Activated CD8-positive, alpha-beta memory T cell treated with anti-CD3 and anti-CD28 coated beads, Interleukin-2, amount 50 U/mL, for 1 hour (primary cell): ENCODE measurements around the gene PTPN6.
A peak's percentile ranks its signal among the peaks of the same experiment; 100 is the strongest.

Source experiments
- DNase-seq: peaks from one replicate; pipeline ENCODE4 v3.0.0-alpha.2; 2020; ENCODE audit errors: extremely low read depth

The PTPN6 gene

GRCh38 chr12:6941782-6942181 is 9.4 kb upstream of the PTPN6 start:
- DNase-seq = no peak

- no peak for DNase-seq
These were observed 8.9 kb upstream of the PTPN6 start for GRCh38 chr12:6942331-6942665.

- peak; percentile 82 for DNase-seq
These were observed 7.8 kb upstream of the PTPN6 start for GRCh38 chr12:6943389-6943721.

DNA sequence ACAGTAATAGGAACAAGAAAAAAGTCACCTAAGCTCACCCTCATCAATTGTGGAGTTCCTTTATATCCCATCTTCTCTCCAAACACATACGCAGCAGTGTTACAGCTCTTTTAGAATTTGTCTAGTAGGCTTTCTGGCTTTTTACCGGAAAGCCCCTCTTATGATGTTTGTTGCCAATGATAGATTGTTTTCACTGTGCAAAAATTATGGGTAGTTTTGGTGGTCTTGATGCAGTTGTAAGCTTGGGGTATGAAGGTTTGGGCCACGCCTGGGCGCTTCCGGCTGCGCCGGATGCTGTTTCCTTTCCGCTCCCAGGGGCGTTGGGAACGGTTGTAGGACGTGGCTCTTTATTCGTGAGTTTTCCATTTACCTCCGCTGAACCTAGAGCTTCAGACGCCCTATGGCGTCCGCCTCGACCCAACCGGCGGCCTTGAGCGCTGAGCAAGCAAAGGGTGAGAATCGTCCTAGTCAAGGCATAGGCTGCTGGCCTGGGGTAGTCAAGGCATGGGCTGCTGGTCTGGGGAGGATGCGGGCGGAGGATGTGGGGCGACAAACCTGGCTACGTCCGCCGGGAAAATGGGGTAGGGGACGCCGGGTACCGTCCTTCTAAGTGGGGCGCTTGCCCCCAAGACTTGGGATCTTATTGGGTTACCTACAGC is 7.3 kb upstream of the PTPN6 start, which contains the start of the genes C12orf57 and RNU7-1:
TSS of gene C12orf57 (plus strand) at position 301 of the 659 bp plus-strand sequence. CDS start at position 401, 100 bp downstream.
TSS of gene RNU7-1 (plus strand) at position 95 of the 659 bp plus-strand sequence.
- no peak for DNase-seq

- DNase-seq = peak; percentile 73
These were observed 6.6 kb upstream of the PTPN6 start for GRCh38 chr12:6944381-6945186.

DNA sequence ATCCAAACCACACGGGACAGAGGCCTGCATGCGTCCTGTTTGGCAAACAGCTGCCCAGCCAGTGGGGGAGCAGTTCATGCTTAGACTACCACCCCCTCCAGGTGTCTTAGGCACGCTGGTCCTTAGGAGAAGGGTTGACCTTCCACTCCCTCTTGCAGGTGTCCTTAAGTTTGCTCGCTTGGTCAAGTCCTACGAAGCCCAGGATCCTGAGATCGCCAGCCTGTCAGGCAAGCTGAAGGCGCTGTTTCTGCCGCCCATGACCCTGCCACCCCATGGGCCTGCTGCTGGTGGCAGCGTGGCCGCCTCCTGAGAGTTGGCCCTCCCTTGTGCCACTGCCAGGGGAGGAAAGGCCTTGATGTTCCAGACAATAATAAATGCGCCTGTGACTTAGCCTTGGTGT is 5.5 kb upstream of the PTPN6 start:
- no peak for DNase-seq

- DNase-seq = no peak
These were observed 4.9 kb upstream of the PTPN6 start for GRCh38 chr12:6946033-6946919.

DNA sequence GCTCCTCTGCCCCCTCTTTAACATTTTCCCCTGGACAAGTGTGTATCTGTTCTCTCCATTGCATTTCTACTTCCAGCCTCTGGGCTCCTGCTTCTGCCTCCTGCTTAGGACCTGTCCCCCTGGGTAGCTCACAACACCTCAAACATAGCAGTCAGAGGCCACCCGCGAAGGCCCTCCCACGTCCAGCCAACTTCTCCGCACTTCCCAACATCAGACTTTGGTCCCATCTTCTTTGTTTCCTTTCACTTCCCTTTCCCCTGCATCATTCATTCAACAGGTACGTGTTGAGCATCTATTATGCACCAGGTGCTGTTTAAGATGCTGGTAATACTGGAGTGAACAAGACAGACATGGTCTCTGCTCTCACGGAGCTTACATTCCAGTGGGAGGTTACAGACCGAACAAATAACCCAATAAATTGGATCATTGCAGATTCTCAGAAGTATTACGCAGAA is 4.2 kb upstream of the PTPN6 start:
- no peak for DNase-seq

GRCh38 chr12:6947615-6948014 is 3.5 kb upstream of the PTPN6 start:
- no peak for DNase-seq

- DNase-seq = no peak
These were observed 2.1 kb upstream of the PTPN6 start for GRCh38 chr12:6948873-6949594.

- DNase-seq = no peak
These were observed 755 bp upstream of the PTPN6 start for GRCh38 chr12:6950401-6950801.

DNA sequence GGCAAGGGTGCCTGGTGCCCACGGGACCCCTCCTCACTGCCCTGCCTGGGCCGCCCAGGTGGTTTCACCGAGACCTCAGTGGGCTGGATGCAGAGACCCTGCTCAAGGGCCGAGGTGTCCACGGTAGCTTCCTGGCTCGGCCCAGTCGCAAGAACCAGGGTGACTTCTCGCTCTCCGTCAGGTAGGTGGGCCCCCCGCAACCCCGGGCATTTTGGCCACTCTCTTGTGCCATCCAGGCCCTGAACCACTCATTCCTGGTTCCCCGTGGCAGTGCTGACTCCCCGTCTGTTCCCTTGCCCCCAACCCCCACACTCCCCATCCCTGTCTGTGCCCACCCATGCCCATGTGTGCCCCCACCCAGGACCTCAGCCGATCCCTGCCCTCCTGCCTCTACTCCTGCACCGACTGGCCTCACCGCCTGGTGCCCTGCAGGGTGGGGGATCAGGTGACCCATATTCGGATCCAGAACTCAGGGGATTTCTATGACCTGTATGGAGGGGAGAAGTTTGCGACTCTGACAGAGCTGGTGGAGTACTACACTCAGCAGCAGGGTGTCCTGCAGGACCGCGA is 480 bp downstream of the PTPN6 start:
- DNase-seq = no peak

DNA sequence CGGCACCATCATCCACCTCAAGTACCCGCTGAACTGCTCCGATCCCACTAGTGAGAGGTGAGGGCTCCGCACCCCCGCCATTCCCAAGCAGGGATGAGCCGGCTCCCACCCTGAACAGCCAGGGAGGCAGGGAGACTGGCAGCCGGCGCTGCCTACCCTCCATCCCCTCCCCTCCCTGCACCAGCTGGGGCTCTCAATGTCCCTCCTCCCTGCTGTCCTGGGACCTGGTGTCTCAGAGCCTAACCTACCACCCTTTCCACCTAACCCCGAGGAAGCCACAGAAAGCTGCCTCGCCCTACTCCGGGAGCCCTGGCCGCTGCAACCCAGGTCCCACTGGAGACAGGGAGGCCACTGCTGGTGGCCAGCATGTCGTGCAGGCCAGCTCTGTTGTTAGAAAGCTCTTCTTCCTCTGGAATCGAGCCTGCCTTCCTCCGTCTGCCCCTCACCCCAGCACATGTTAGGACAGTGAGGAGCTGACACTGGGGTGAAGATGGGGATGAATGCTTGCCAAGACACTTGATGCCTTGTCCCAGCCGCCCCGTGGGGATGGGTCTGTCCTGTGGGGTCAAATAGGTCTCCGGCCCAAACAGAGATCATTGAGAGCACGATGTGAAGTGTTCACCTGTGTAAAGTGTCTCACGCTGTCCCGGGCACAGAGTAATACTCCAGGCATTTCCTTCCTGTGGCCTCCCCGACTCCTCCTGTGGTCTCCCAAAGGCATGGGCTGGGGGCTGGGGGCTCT is 1.1 kb downstream of the PTPN6 start:
- no peak for DNase-seq

- DNase-seq = no peak
These were observed 1.8 kb downstream of the PTPN6 start for GRCh38 chr12:6952863-6953441.

GRCh38 chr12:6953442-6954315 is 2.5 kb downstream of the PTPN6 start:
- DNase-seq = peak; percentile 75

DNA sequence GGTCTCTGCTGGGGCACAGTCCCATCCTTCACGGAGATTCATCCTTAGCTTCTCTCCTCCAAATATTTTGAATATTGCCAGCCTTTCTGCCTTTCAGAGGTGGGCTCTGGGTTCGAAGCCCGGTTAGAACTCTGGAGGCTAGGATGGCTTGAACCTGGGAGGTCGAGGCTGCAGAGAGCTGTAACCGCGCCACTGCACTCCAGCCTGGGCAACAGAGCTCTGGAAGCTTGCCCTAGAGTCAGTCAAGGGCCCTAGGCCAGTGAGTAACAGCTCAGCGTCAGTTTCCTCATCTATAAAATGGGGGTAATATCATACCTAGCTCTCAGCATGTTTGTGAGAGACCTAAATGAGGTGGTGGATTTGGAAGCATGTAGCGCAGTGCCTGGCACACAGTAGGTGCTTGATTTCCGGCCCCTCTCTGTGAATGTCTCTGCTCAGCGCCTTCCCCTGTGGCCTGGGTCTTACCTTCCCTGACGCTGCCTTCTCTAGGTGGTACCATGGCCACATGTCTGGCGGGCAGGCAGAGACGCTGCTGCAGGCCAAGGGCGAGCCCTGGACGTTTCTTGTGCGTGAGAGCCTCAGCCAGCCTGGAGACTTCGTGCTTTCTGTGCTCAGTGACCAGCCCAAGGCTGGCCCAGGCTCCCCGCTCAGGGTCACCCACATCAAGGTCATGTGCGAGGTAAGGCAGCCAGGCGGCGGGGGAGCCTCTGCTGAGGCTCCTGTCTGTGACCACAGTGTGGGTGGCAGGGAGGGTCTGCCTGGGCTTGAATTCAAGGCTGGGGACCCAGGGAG is 3.4 kb downstream of the PTPN6 start:
- no peak for DNase-seq

DNA sequence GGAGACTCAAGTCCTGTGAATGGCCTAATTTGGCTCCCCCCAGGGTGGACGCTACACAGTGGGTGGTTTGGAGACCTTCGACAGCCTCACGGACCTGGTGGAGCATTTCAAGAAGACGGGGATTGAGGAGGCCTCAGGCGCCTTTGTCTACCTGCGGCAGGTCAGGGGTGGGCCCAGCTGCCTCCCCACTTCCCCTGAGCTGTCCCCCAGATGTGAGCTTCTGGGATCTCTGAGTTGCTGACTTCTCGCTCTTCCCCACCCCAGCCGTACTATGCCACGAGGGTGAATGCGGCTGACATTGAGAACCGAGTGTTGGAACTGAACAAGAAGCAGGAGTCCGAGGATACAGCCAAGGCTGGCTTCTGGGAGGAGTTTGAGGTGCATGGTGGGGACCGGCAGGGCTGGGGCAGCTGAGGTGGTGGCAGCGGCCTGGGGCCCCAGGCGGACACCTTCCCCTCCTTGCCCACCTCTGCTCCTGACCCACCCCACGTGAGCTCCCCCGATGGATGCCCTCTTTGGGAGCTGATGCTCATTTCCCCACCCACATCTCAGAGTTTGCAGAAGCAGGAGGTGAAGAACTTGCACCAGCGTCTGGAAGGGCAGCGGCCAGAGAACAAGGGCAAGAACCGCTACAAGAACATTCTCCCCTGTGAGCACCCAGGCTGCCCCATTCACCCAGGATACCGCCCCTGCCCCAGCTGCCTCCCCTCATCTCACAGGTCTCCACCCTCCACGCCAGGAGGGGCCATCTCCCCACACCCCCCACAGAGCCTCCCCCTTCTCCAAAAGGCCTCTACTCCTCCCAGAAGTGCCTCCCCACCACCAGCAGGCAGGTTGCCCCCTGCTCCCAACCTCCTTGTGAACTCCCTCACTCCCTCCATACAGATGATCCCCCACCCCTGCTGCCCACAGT is 4.2 kb downstream of the PTPN6 start:
- no peak for DNase-seq
